Measurements from ENCODE around the gene ZSCAN31.

- TF ChIP-seq CTCF (conservative IDR thresholded peaks at IDR 0.05; ENCODE audit: low read length) (no peak), EZH2phosphoT487 (IDR thresholded peaks at IDR 0.05; ENCODE audit: borderline replicate concordance) (no peak)
Observed at GRCh38 chr6:28291573-28291972, 44.4 kb downstream of the ZSCAN31 start.
